C4-2B (cell line): Measurements from ENCODE around the gene HSBP1L1.

Experiments used
- ZFX ChIP-seq: fragments of 450-650 bp; IDR thresholded peaks from 2 replicates; pipeline ENCODE4 v1.6.1; 2017
- TF ChIP-seq, protein P1 (sequence below): fragments of 450-650 bp; conservative IDR thresholded peaks from 2 replicates; pipeline ENCODE4 v1.5.1; 2017; ENCODE audit warnings: mild to moderate bottlenecking

DNA sequence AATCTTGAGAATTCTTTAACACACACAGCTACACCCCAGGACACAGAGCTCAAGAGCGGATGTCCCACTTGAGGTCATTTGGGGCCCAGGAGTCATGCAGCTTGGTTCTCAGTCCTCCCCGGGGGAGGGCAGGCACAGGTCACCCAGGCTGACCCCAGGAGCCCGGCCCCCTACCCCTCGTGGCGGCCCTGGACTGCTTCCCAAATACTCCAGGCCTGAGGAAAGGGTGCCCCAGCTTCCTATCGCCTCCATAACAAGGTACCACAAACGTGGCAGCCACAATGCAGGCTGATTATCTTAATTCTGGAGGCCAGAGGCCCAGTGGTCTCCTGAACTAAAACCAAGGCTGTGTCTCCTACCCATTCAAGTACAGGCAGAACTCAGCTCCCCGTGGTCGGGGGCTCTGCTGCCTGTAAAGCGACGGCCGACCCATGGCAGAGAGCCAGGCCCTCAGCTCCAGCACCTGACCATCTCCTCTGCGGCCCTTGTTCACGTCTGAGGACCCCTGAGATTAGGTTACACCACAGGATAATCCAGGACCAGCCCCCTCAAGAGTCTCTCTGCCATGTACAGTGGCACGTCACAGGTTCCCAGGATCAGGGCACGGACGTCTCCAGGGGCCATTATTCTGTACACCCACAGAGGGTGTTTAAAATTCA lies 23.5 kb upstream of the HSBP1L1 start:
- TF ChIP-seq, protein P1, sequence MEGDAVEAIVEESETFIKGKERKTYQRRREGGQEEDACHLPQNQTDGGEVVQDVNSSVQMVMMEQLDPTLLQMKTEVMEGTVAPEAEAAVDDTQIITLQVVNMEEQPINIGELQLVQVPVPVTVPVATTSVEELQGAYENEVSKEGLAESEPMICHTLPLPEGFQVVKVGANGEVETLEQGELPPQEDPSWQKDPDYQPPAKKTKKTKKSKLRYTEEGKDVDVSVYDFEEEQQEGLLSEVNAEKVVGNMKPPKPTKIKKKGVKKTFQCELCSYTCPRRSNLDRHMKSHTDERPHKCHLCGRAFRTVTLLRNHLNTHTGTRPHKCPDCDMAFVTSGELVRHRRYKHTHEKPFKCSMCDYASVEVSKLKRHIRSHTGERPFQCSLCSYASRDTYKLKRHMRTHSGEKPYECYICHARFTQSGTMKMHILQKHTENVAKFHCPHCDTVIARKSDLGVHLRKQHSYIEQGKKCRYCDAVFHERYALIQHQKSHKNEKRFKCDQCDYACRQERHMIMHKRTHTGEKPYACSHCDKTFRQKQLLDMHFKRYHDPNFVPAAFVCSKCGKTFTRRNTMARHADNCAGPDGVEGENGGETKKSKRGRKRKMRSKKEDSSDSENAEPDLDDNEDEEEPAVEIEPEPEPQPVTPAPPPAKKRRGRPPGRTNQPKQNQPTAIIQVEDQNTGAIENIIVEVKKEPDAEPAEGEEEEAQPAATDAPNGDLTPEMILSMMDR = no peak
- TF ChIP-seq ZFX = no peak
